ENCODE measurements around the gene RAB1A.
A peak's percentile ranks its signal among the peaks of the same experiment; 100 is the strongest.
"Not testable (repeated sequence)": the region's sequence is repeated elsewhere in the genome, so short reads cannot be mapped to it uniquely, and the experiment has no call there.

RAB1A gene

DNA sequence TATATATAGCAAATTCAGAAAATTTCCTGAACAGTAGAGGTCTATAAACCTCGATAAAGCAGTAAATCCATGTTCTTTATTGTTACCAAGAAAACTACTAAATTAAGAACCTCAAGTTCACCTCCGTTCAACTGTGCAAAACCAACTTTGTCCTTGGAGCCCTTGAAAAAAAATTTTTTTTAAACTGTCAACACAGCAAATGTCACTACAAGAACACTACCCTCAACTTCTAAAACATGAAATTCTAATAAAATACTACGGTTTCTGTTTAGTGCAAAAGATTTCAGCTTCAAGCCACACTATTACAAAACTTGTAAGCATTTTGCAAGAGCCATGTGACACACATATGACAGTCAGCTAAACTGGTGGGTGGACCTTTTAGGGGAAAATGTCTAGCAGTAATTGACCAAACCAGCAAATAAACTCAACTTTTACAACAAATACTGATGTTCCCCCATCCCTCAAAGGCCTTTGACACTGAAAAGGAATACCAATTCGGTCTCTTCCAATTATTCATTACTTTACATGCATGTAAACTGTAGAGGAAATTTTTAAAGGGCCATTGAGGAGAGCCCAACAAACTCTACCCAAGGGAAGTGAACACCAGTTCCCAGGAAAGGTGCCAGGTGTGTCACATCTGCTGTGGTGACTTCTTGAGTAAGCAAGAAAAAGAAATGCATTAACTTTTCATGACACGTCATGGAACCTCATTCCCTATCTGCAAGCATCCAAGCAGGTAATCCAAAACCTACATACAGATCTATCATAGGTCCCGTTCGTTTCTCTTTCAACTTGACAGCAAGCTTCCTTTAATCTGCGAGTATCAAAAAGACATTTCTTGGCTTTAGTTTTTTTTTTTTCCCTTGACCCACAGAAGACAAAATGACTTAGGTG lies 1.4 kb downstream of the RAB1A start:
- no peak overlapping the region for H3K27ac ChIP-seq
- ChIA-PET POLR2A (ENCODE audit: low non-redundant PET) (no interaction called here), CTCF (interaction anchor here (1.0 kb wide), 1 partner anchor 54 kb away, joined by 3 read pairs; no protein-coding TSS in a partner anchor)
- no peak for DNase-seq (ENCODE audit: low spot score)
- TF ChIP-seq, protein P1, sequence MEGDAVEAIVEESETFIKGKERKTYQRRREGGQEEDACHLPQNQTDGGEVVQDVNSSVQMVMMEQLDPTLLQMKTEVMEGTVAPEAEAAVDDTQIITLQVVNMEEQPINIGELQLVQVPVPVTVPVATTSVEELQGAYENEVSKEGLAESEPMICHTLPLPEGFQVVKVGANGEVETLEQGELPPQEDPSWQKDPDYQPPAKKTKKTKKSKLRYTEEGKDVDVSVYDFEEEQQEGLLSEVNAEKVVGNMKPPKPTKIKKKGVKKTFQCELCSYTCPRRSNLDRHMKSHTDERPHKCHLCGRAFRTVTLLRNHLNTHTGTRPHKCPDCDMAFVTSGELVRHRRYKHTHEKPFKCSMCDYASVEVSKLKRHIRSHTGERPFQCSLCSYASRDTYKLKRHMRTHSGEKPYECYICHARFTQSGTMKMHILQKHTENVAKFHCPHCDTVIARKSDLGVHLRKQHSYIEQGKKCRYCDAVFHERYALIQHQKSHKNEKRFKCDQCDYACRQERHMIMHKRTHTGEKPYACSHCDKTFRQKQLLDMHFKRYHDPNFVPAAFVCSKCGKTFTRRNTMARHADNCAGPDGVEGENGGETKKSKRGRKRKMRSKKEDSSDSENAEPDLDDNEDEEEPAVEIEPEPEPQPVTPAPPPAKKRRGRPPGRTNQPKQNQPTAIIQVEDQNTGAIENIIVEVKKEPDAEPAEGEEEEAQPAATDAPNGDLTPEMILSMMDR (conservative IDR thresholded peaks at IDR 0.05; ENCODE audit: low read depth) = no peak

DNA sequence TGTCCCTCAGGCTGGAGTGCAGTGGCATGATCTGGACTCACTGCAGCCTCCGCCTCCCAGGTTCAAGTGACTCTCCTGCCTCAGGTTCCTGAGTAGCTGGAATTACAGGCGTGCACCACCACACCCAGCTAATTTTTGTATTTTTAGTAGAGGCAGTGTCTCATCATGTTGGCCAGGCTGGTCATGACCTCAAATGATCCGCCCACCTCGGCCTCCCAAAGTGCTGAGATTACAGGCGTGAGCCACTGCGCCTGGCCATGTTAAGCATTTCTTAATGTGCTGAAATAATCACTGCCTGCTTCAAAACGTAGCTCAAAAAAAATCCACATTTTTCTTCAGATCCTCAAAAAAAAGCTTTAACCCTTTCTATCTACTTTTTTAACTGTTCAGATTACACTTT lies 4.4 kb downstream of the RAB1A start:
- ChIA-PET CTCF (interaction anchor here (0.8 kb wide), 1 partner anchor 28 kb away, joined by 3 read pairs; no protein-coding TSS in a partner anchor), POLR2A (ENCODE audit: low non-redundant PET) (interaction anchor here (0.5 kb wide), 1 partner anchor 827 kb away, joined by 3 read pairs; no protein-coding TSS in a partner anchor)
- DNase-seq (ENCODE audit: low spot score) = not testable (repeated sequence)
- H3K27ac ChIP-seq = peak overlapping the region; percentile 47

- H3K27ac ChIP-seq = no peak overlapping the region
- ChIA-PET CTCF (interaction anchor here (0.6 to 0.8 kb wide), 3 partner anchors 33 to 46 kb away, joined by 4 to 12 read pairs (median 4); no protein-coding TSS in a partner anchor), POLR2A (ENCODE audit: low non-redundant PET) (no interaction called here)
- DNase-seq (ENCODE audit: low spot score) = no peak
- TF ChIP-seq, protein P1 (conservative IDR thresholded peaks at IDR 0.05; ENCODE audit: low read depth) = no peak
Observed at GRCh38 chr2:65122313-65122712, 7.6 kb downstream of the RAB1A start.

DNA sequence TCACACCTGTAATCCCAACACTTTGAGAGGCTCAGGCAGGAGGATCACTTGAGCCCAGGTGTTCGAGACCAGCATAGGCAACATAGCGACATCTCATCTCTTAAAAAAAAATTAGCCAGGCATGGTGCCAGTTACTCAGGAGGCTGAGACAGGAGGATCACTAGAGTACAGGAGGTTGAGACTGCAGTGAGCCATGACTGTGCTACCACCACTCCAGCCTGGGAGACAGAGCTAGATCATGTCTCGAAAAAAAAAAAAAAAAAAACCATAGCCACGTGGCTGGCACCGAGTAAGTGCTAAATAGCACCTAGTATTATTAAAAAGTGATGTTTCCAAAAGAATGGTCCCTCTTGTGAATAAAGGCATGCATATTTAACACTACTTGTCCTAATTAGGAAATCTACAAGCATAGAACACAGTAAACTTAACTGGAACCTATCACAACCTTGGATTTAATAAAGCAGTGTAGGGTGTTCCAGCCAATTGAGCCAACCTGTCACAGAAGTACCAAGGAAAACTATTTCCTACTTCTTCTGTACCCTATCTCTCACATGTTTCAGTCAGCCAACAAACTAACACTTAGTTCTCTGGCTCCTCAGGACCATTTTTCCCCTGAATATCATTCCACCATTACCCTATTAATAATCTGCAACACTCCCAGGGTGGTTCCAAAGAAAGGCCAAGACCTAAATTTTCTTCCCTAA lies 8.8 kb downstream of the RAB1A start:
- ChIA-PET POLR2A (ENCODE audit: low non-redundant PET) (no interaction called here), CTCF (no interaction called here)
- DNase-seq (ENCODE audit: low spot score) = no peak
- TF ChIP-seq, protein P1 (conservative IDR thresholded peaks at IDR 0.05; ENCODE audit: low read depth) = no peak
- H3K27ac ChIP-seq = no peak overlapping the region

DNA sequence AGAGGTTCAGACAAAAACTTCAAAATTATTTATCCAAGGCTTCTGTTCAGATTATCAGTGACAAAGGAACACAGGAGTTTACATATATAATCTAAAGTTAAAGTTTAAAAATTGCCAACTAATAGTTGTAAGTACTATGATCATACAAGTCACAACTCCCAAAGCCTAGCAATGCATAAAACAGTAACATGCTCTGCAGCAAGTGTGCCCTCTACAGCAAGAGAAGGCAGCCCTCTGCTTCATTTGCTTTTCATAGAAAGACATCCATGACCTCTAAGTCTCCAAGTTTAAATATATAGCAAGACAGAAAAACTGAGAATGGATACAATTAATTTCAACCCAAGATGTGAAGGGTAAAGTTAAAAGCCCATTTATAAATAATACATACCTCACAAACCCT lies 13.3 kb downstream of the RAB1A start:
- CTCF ChIA-PET = no interaction called here
- POLR2A ChIA-PET (ENCODE audit: low non-redundant PET) = no interaction called here
- DNase-seq (ENCODE audit: low spot score) = no peak
- no peak overlapping the region for H3K27ac ChIP-seq
- TF ChIP-seq, protein P1 (conservative IDR thresholded peaks at IDR 0.05; ENCODE audit: low read depth) = no peak

GRCh38 chr2:65114921-65115320 lies 15.0 kb downstream of the RAB1A start:
- CTCF ChIA-PET = no interaction called here
- H3K27ac ChIP-seq = no peak overlapping the region
- POLR2A ChIA-PET (ENCODE audit: low non-redundant PET) = no interaction called here
- TF ChIP-seq, protein P1 (conservative IDR thresholded peaks at IDR 0.05; ENCODE audit: low read depth) = no peak
- no peak for DNase-seq (ENCODE audit: low spot score)

- DNase-seq (ENCODE audit: low spot score) = no peak
- ChIA-PET CTCF (no interaction called here), POLR2A (ENCODE audit: low non-redundant PET) (no interaction called here)
- TF ChIP-seq, protein P1 (conservative IDR thresholded peaks at IDR 0.05; ENCODE audit: low read depth) = no peak
- H3K27ac ChIP-seq = no peak overlapping the region
Observed at GRCh38 chr2:65113816-65114215, 16.1 kb downstream of the RAB1A start.
